GM21367 (cell line): ENCODE measurements around the gene ZSCAN5C.
"Not testable (repeated sequence)": the region's sequence is repeated elsewhere in the genome, so short reads cannot be mapped to it uniquely, and the experiment has no call there.

Experiments used
- ATAC-seq: cut with Tn5 transposase; IDR thresholded peaks from one replicate; pipeline ENCODE4 v1.9.1; 2021; ENCODE audit not compliant: unreplicated experiment

ZSCAN5C gene, protein sequence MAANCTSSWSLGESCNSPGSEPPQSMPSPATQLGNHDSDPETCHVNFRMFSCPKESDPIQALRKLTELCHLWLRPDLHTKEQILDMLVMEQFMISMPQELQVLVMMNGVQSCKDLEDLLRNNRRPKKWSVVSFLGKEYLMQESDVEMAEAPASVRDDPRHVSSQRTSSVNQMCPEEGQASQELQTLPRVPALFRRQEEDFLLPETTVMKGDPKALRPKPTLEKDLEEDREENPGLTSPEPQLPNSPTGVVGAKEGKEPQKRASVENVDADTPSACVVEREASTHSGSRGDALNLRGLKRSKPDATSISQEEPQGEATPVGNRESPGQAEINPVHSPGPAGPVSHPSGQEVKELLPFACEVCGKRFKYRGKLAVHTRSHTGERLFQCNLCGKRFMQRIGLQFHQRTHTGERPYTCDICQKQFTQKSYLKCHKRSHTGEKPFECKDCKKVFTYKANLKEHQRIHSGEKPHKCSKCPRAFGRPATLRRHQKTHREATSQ

DNA sequence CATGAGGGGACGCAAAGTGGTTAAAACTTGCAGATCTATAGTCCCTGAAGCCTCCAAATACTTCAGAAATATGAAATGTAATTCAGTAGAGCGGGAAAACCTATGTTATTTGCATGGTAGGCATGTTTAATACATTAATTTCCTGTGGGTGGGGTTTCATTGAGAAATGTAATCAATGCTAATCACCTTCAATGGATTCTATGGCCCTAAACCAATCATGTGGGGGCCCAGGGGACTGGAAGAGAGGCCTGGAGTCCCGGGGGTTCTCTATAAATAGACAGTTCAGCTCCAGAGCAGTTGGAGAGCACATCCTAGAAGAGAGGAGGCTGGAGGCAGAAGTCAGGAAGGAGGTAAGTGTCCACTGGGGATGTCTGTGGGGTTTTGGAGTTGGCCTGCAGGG lies at the start of gene ZSCAN5C:
TSS of gene ZSCAN5C (plus strand) at position 301 of the 400 bp plus-strand sequence. CDS start 3,641 bp downstream, outside the sequence.
- no peak for ATAC-seq

DNA sequence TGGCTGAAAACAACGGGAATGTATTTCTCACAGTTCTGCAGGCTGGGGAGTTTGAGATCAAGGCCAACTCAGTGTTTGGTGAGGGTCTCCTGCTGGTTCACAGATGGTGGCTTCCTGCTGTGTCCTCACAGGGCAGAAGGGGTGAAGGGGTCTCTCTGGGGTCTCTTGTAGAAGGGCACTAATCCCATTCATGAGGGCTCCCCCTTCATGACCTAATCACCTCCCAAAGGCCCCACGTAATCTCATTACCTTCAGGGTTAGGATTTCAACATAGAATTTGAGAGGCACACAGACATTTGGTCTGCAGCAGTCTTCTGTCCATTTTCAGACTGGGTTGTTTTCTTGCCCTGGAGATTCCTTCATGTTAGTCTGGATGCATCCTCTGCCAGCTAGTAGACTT lies 49.4 kb upstream of the ZSCAN5C start:
- no peak for ATAC-seq

DNA sequence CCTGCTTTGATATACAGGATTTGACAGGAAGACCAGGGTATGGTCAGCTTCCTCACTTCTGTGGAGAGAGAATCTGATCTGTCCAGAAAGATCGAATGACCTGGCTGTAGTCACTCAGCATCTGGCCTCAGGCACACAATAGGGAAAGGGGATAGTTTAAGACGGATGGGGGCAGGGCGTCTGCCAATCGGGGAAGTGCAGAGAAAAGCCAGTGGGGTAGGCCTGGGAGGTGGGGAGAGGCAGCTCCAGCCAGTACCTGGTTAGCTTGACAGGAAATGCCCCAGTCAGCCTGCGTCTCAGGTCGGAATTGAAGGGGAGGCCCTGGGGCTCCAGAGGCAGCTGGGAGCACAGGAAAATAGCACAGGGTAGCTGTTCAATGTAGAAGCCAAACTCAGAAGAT lies 48.6 kb upstream of the ZSCAN5C start:
- ATAC-seq = no peak

DNA sequence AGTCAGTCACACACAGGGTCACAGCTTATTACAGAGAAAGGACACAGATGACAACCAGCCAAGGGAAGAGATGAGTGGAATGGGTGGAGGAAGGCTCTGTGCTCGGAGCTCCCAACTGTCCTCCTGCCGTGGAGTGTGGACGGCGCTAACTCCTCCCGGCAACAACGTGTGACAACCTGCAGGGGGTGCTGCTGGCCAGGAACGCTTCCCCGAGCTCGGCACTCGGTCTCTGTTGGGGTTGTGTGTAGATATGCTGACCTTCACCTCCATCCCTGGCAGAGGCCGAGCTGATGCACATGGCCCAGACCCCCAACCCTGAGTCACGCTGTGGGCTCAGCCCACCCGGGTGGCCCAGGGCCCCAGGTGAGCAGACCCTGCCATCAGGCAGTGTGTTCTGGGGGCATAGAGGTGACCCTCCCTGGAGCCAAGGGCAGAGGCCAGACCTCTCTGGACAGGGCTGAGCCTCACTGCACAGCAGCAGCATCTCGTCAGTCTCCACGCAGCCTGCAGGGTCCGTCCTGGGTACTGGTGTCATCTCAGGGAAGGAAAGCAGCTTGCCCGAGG lies 46.9 kb upstream of the ZSCAN5C start:
- ATAC-seq = no peak

DNA sequence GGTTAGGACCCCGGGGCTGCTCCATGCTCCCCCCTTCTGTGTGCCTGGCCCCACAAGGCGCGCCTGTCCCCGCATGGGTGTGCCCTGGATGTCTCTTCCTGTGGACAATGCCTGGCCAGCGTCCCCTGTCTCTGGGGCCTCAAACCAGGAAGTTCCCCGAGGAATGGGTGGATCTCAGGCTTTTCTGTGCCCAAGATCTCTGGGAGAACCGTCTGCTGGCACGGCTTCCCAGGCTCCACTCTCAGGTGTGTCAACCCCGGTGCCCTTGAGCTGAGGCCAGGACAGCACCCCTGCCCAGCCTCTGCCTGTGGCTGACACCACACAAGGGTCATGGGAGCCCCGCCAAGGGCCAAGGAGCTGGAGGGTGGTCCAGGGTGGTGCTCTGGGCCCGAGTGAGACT lies 45.3 kb upstream of the ZSCAN5C start:
- ATAC-seq = no peak

DNA sequence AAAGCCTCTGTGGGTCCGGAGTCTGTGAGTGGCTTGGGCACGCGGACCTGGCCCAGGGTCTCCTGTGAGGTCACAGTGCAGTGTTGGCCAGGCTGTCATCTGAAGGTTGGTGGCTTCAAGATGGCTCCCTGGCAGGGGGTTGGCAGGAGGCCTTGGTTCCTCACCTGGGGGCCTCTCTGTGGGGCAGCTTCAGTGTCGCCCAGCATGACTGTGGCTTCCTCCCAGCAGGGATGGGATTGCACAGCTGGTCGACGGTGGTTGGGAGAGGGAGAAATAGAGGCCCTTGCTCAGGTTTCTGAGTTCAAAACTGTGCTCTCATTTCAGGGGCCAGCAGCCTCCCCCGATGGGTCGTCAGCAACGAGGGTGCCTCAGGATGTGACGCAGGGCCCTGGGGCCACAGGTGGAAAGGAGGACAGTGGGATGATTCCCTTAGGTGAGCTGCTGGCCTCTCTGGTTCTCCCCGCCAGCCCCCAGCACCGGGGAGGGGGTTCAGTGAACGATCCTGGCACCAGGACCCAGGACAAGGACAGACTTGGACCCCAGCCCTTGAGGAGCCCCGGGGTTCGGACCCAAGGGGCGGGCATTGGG lies 43.8 kb upstream of the ZSCAN5C start:
- ATAC-seq = no peak

DNA sequence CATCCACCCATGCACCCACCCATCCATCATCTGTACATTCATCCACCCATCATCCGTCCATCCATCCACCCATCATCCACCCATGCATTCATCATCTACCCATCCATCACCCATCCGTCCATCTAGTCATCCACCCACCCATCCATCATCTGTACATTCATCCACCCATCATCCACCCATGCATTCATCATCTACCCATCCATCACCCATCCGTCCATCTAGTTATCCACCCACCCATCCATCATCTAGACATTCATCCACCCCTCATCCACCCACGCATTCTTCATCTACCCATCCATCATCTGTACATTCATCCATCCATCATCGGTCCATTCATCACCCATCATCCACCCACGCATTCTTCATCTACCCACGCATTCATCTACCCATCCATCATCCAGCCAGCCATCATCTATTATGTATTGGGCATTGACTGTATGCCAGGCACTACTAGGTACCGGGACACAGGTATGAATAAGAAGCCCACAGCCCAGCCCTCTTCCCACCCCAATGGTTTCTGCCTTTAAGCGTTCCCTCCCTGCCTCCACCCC lies 43.0 kb upstream of the ZSCAN5C start:
- no peak for ATAC-seq

DNA sequence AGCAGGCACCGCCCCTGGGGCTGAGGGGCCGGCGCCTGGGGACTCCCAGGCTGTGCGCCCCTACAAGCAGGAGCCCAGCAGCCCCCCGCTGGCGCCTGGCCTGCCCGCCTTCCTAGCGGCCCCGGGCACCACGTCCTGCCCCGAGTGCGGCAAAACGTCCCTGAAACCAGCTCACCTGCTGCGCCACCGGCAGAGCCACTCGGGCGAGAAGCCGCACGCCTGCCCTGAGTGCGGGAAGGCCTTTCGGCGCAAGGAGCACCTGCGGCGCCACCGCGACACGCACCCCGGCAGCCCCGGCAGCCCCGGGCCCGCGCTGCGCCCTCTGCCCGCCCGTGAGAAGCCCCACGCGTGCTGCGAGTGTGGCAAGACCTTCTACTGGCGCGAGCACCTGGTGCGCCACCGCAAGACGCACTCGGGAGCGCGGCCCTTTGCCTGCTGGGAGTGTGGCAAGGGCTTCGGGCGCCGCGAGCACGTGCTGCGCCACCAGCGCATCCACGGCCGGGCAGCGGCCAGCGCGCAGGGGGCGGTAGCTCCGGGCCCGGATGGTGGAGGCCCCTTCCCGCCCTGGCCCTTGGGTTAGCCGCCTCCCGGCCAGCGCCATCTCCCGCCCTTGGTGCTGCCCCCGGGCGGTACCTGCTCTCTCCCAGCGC lies 42.3 kb upstream of the ZSCAN5C start:
- ATAC-seq = no peak

DNA sequence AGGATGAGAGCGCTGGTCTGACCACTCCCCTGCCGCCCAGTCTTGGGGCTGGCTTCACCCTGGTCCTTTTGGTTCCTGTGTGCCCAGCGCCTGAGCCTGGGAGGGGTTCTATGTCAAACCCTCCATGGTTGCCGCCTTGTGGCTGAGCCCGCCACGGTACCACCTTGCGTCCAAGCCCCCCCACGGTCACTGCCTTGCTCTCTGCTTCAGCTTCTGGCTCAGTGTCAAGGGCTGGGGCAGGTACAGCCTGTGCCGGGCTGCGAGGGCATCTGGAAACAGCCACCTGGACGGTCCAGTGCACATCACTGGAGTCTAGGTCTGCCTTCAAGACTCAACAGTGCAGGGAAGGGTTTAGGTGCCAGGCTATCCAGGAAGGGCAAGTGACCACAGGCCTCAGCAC lies 40.5 kb upstream of the ZSCAN5C start:
- ATAC-seq = no peak

DNA sequence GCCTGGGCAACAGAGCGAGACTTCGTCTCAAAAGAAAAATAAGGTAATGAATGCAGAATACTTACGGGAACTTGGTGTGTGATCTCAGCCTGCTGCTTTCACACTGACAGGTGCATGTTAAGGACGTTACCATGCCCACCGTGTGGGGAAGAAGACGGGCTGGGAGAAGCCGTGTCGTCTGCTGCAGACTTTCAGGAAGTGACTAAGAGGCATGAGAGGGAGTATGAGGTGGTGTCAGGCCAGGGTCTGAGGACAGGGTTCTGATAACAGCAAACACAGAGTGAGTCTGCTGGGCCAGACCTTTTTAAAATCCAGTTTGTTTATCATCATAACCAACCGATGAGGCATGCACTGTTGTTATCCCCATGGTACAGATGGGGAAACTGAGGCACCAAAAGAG lies 39.8 kb upstream of the ZSCAN5C start:
- no peak for ATAC-seq

DNA sequence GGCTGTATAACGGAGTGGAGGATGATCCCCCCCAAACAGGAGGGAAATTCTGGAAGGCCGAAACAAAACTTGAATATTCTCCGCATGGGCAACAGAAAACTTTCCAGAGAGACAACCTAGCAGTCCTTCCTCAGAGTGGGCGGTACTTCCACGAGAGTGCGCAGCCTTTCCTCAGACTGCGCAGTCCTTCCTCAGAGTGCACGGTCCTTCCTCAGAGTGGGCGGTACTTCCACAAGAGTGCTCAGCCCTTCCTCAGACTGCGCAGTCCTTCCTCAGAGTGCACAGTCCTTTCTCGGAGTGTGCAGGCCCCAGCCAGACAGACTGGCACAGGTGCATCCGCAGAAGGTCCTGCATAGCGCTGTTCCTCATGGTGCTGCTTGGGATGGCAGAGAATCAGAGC lies 39.0 kb upstream of the ZSCAN5C start:
- ATAC-seq = no peak

DNA sequence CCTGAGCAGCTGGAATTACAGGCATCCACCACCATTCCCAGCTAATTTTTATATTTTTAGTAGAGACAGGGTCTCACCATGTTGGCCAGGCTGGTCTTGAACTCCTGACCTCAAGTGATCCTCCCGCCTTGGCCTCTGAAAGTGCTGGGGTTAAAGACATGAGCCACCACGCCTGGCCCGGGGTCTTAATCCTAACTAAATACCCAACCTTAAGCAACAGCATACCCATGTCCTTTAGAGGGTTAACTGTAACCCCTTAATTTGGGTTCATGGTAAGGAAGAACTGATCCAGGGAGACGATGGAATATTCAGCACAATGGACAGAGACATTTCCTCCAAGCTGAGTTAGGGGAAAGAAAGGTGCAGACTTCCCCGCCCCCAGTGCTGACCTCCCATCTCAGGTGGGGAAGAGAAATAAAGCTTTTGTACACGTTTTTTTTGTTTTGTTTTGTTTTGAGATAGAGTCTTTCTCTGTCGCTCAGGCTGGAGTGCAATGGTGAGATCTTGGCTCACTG lies 35.0 kb upstream of the ZSCAN5C start:
- no peak for ATAC-seq

DNA sequence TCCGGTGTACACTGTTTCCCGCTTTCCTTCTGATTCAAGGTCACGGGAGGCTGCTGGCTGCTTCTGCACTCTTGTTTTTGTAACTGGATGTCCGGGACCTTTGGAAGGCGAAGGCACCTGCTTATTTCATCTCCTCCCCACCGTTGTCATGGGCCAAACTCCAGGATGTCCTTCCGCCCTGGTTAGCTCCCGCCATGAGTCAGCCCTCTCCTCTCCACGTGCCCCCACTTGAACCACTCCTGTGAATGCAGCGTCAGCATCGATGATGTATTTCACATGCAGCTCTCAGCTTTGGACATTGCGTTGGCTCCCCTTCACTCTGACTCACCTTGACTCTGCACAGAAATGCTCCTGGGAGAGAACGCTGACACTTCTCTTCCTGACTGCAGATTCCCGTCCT lies 31.8 kb upstream of the ZSCAN5C start:
- ATAC-seq = no peak

DNA sequence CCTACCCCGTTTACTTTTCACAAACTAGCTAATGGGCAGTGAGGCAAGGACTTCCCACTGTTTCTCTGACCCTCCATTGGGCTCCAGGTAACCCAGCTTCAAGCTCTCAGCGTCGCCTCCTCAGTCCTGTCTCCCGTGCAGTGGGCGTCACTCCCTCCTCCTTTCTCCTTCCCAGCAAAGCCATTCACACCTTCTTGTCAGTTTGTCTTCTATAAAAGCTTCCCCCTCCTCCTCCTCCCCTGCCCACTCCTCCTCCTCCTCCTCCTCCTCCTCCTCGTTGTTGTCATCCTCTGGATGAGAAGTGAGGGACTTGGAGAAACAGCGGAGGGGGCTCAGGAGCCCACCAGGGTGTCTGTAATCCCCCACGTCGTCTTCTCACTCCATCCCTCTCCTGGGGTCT lies 28.0 kb upstream of the ZSCAN5C start:
- no peak for ATAC-seq

DNA sequence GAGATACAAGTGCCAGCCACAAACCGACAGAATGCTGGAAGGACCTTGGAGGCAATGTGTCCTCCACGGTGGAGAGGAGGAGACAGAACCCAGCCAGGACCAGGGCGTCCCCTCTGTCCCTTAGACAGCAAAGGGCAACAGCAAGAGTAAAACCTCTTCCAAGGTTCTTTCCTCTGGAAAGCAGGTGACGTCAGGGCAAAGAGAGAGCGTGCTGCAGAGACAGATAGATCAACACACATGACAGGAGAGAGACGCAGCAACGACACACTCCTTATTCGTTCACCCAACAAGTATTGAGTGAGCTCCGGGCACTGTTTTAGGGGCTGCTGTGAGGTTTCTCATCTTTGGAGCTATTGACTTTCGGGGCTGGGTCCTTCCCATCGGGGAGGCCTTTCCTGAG lies 27.5 kb upstream of the ZSCAN5C start:
- no peak for ATAC-seq

DNA sequence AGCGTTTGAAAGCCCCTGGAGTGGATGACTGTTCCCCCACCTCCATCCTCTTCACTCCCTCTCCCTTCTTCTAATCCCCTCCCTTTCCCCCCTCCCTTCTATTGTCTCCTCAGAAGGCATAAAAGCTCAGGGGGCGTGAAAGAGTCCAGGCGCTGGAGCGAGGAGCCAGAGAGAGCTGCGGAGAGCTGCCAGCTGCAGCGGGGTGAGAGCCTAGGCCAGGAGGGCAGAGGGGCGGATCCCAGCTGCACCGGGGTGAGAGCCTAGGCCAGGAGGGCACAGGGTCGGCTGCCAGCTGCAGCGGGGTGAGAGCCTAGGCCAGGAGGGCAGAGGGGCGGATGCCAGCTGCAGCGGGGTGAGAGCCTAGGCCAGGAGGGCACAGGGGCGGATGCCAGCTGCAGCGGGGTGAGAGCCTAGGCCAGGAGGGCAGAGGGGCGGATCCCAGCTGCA lies 26.2 kb upstream of the ZSCAN5C start, which contains the start of gene GALP:
TSS of gene GALP (plus strand) at position 148 of the 447 bp plus-strand sequence. CDS start 1,101 bp downstream, outside the sequence.
- ATAC-seq = not testable (repeated sequence)

DNA sequence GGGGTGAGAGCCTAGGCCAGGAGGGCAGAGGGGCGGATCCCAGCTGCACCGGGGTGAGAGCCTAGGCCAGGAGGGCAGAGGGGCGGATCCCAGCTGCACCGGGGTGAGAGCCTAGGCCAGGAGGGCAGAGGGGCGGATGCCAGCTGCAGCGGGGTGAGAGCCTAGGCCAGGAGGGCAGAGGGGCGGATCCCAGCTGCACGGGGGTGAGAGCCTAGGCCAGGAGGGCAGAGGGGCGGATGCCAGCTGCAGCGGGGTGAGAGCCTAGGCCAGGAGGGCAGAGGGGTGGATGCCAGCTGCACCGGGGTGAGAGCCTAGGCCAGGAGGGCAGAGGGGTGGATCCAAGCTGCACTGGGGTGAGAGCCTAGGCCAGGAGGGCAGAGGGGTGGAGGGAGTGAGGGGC lies 25.8 kb upstream of the ZSCAN5C start:
- not testable (repeated sequence) for ATAC-seq

DNA sequence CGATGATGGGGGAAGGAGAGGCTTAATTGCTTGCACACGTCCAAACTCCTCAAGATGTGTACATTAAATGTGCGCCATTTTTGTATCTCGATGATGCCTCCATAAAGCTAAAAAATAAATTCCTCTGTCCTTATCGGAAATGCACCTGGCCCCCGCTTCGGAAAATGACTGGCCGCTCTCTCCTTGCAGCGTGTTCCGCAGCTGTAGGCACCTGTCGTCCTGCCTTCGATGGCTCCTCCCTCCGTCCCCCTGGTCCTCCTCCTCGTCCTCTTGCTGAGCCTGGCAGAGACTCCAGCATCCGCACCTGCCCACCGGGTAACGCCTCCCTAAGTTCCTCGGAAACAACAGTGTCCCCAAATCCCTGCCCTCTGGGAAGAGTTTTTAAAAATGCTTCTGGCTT lies 25.2 kb upstream of the ZSCAN5C start:
- no peak for ATAC-seq

DNA sequence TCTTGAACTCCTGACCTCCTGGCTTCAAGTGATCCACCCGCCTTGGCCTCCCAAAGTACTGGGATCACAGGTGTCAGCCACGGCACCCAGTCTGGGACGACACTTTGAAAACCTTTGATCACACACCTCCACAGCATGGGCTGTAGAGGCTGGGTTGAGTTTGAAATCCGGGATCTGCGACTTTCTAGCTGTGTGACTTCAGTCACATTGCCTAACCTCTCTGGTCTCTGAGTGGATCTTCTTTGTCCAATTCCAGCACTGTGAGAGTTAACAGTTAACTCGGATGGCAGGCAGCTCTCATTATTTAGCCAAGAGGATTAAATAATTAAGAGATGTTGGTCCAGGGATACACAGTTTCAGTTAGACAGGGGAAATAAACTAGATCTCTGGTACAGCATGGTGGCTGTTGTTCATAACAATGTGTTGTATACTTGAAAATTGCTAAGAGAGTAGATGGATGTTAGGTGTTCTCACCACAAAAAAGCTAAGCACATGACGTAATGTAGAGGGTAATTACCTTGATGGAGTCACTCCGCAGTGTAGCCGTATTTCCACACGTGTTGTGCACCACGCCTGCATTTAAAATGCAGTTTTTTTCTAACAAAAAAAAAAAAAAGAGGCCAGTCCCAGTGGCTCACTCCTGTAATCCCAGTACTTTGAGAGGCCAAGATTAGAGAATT lies 24.4 kb upstream of the ZSCAN5C start:
- ATAC-seq = no peak

DNA sequence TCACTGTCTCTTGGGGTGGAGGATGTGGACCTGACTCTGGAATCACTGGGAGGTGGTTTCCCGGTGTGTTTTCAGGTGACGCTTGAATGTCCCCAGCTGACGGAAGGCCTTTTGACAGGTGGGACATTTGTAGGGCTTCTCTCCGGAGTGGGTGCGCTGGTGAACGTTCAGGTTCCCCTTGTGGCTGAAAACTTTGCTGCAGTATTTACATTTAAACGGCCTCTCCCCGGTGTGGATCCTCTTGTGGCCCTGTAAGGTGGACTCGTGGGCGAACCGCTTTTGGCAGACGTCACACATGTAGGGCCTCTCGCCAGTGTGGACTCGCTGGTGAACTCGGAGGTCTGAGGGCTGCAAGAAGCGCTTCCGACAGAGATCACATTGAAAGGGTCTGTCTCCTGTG lies 12.3 kb upstream of the ZSCAN5C start:
- no peak for ATAC-seq
